ENCODE measurements around the gene ATF6. TPM values are rescaled to one million over a fixed set of nuclear protein-coding genes. Genes with fewer than 3 reads are reported as not detected.

The ATF6 gene
- total and polyA plus RNA-seq, 2 donors (not counting 3 experiments of a cell fraction or from before 2014, with no cell fraction given) = 24.9 to 40.3 TPM

- DNase-seq (ENCODE audit: low read depth, low spot score) (no peak), FAIRE-seq (no peak)
- Histone ChIP-seq H3K27me3 (ENCODE audit: control insufficient read depth in 2 of 2, insufficient read depth in 2 of 2, low read length in 2 of 2) (no peaks in the 10 kb centered on the region), H3K4me1 (ENCODE audit: control insufficient read depth, extremely low read depth, insufficient read depth, low read length) (no peaks in the 10 kb centered on the region), H3K4me3 (replicated peaks in 1 of 3; ENCODE audit: insufficient read depth in 1 of 3, low read depth in 1 of 3, low read length in 3 of 3) (no peak overlapping the region), H3K9me3 (replicated peaks; ENCODE audit: control insufficient read depth, insufficient read depth, low read length) (no peaks in the 10 kb centered on the region), H3K27ac (ENCODE audit: insufficient read depth, low read depth, low read length) (no peak overlapping the region), H4K20me1 (replicated peaks; ENCODE audit: control insufficient read depth, extremely low read depth, insufficient read depth, low read length) (no peaks in the 10 kb centered on the region), H3K9me1 (replicated peaks; ENCODE audit: control insufficient read depth, extremely low read depth, insufficient read depth, low read length) (no peaks in the 10 kb centered on the region), H3K9ac (replicated peaks; ENCODE audit: extremely low read depth, insufficient read depth, low read length) (no peak overlapping the region), H3K79me2 (ENCODE audit: control insufficient read depth, insufficient read depth, low read length) (no peaks in the 10 kb centered on the region), H3K4me2 (ENCODE audit: insufficient read depth, low read length) (no peak overlapping the region), H3K36me3 (ENCODE audit: control insufficient read depth in 2 of 2, extremely low read depth in 1 of 2, insufficient read depth in 2 of 2, low read length in 2 of 2) (peaks cover 0 to 5% of the 10 kb centered on the region in 2 experiments), H2AFZ (ENCODE audit: low read depth, low read length) (no peak overlapping the region)
- no peak for TF ChIP-seq JUN (IDR thresholded peaks at IDR 0.05; ENCODE audit: borderline replicate concordance, insufficient read depth, insufficient read length, low read depth)
- no peak for TF ChIP-seq CTCF (IDR thresholded peaks at IDR 0.05; ENCODE audit: extremely low read depth in 1 of 2, insufficient read depth in 1 of 2, low read depth in 1 of 2, low read length in 2 of 2)
- no peak for TF ChIP-seq POLR2AphosphoS5 (IDR thresholded peaks at IDR 0.05; ENCODE audit: insufficient read depth, low read depth, low read length)
- no peak for TF ChIP-seq GATA2 (IDR thresholded peaks at IDR 0.05; ENCODE audit: insufficient read depth, insufficient read length, low read depth, low read length)
- TF ChIP-seq FOS (IDR thresholded peaks at IDR 0.05; ENCODE audit: borderline replicate concordance, insufficient read depth, low read length) = no peak
- TF ChIP-seq EZH2 (IDR thresholded peaks at IDR 0.05; ENCODE audit: borderline replicate concordance, low read depth, low read length, severe bottlenecking) = no peak
- TF ChIP-seq MAX (IDR thresholded peaks at IDR 0.05; ENCODE audit: insufficient read depth, insufficient read length) = no peak
- TF ChIP-seq MYC (IDR thresholded peaks at IDR 0.05; ENCODE audit: low read depth, low read length) = no peak
- ChIA-PET CTCF (no interaction called here), POLR2A (no interaction called here)
- dilution Hi-C loops (cut with MboI; ENCODE audit: extremely low pct_ligation_motif_present, low sequenced_read_pairs) = no loop called here
- intact Hi-C loops (cut with micrococcal nuclease) = no loop called here
- no TSS peak for BruUV-seq (replicated peaks)
These were observed 188.3 kb downstream of the ATF6 start for GRCh38 chr1:161954466-161954865.

Measured in endothelial cell of umbilical vein (primary cell).